ENCODE results near the gene NDST1.

DNA sequence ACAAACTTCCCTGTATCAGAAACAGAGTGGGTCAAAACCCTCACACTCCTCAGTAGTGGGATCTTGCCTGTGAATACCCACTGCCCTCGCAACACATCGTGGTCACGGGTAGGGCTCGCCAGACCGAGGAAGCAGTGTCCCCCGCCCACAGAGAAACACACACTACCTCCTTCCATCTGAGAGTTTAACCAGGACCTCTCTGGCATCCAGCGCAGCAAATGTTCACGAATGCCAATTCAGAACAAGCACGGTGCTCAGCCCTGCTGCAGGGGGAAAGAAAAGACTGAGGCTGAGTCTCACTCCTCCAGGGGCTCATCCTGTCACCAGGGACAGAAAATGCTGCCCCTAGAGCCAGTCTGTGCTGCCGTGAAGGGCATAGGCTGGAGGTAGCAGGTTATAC is 90.1 kb downstream of the NDST1 start:
- no peak for TF ChIP-seq EP300 (IDR thresholded peaks at IDR 0.05)
- TF ChIP-seq POLR2A (IDR thresholded peaks at IDR 0.05): no peak
